Stimulated activated naive B cell treated with anti-CD40 and anti-IgM and Interleukin-4, amounts not matched to agents 10 μg/mL and 1 μg/mL and 100 μg/mL, for 72 hours (primary cell): ENCODE results near the gene FHIT.

ENCODE experiments used
- ATAC-seq, 2 donors: fragments of 150-1000 bp; cut with Tn5 transposase; replicated peaks; 2 replicates each; pipeline ENCODE4 v1.10.0; 2021; ENCODE audit warnings: moderate library complexity in 1 of 2
- DNase-seq: peaks from one replicate; pipeline ENCODE4 v3.0.0; 2021
- H3K27ac Mint-ChIP-seq: one replicate; pipeline ENCODE4 v1.8.0; 2022; ENCODE audit warnings: mild to moderate bottlenecking, mixed read lengths
- H3K27me3 Mint-ChIP-seq, 2 donors: one replicate each; pipeline ENCODE4 v1.8.0; 2022; ENCODE audit warnings: mixed read lengths in 2 of 2
- H3K36me3 Mint-ChIP-seq, 2 donors: one replicate each; pipeline ENCODE4 v1.8.0; 2022; ENCODE audit warnings: mixed read lengths in 2 of 2, mild to moderate bottlenecking in 1 of 2
- H3K4me1 Mint-ChIP-seq, 2 donors: one replicate each; pipeline ENCODE4 v1.8.0; 2022; ENCODE audit warnings: mixed read lengths in 2 of 2, mild to moderate bottlenecking in 1 of 2
- H3K4me3 Mint-ChIP-seq, 2 donors: one replicate each; pipeline ENCODE4 v1.8.0; 2022; ENCODE audit warnings: mild to moderate bottlenecking in 2 of 2, mixed read lengths in 2 of 2, moderate library complexity in 1 of 2
- H3K9me3 Mint-ChIP-seq, 2 donors: one replicate each; pipeline ENCODE4 v1.8.0; 2022; ENCODE audit warnings: mixed read lengths in 2 of 2, mild to moderate bottlenecking in 1 of 2

The FHIT gene

GRCh38 chr3:60076331-60076730 lies 1174.9 kb downstream of the FHIT start:
- Mint-ChIP-seq H3K27me3 (no peaks in the 10 kb centered on the region), H3K4me3 (peak overlapping the region; percentile 2 to 64), H3K36me3 (peaks cover 7 to 10% of the 10 kb centered on the region in 2 donors), H3K4me1 (peaks cover 18 to 43% of the 10 kb centered on the region in 2 donors), H3K27ac (no peak overlapping the region), H3K9me3 (peaks cover 8 to 9% of the 10 kb centered on the region in 2 donors)
- DNase-seq (no peak), ATAC-seq (peak in 1 of 2 donors; percentile 48)

DNA sequence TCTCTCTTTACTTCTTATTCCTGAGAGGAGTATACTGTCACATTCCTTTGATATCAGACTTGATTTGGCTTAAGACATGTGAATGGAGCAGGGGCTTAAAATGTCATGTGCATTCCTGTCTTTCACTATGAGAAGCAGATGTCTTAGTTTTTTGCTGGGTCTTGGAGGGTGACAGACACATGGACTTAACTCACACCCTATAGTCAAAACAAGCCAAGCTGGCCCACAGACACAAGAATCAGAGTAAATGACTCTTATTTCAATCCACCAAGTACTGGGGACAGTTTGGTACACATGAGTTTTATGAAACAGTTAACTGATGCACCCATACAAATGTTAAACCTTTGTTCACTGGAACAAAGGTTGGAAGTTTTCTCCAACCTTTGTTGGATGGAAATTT lies 1177.3 kb downstream of the FHIT start:
- H3K27me3 Mint-ChIP-seq: no peaks in the 10 kb centered on the region
- DNase-seq (no peak), ATAC-seq (no peak)
- peaks cover 10 to 25% of the 10 kb centered on the region in 2 donors for H3K4me1 Mint-ChIP-seq
- no peak overlapping the region for H3K27ac Mint-ChIP-seq
- peaks cover 5 to 11% of the 10 kb centered on the region in 2 donors for H3K36me3 Mint-ChIP-seq
- peaks cover 9% of the 10 kb centered on the region in 2 donors for H3K9me3 Mint-ChIP-seq
- H3K4me3 Mint-ChIP-seq: no peak overlapping the region

DNA sequence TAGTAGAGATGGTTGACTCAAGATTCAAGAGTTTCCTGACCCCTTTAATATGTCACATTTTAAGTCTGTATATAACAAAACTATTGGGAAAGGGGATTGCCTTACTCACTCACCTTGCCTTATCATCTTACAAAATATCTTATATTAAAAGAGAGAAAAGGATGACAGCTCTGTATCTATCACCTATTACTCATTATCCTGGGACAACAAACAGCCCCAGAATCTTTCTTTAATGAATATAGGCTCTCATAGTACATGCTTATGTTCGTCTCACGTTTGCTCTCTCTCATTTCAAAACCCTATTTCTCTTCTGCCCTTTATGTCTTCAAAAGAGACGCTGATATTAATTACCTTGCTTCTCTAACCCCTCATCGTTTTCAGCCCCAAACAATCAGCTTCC lies 1178.0 kb downstream of the FHIT start:
- H3K4me1 Mint-ChIP-seq: peaks cover 10 to 24% of the 10 kb centered on the region in 2 donors
- H3K27ac Mint-ChIP-seq: no peak overlapping the region
- peaks cover 5 to 11% of the 10 kb centered on the region in 2 donors for H3K36me3 Mint-ChIP-seq
- ATAC-seq (no peak), DNase-seq (no peak)
- H3K27me3 Mint-ChIP-seq: no peaks in the 10 kb centered on the region
- H3K9me3 Mint-ChIP-seq: peaks cover 9% of the 10 kb centered on the region in 2 donors
- no peak overlapping the region for H3K4me3 Mint-ChIP-seq

DNA sequence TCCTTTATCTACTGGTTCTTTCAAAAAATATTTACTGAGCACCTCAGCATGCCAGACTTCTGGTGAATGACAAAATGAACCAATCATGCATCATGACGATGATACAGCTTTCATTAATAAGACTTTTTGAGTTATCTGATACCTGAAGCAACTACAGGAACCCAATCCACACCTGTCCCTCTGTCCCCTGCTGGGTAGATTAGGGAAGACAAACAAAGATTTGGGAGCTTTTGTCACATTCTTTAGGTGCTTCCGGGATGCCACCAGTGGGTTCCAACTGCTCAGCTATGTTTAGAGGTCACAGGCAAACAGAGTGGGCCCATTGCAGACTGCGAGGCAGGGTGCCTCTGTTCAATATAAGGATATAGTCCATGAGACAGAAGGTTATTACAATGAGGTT lies 1180.9 kb downstream of the FHIT start:
- H3K4me3 Mint-ChIP-seq: no peak overlapping the region
- no peak overlapping the region for H3K27ac Mint-ChIP-seq
- peaks cover 9% of the 10 kb centered on the region in 2 donors for H3K9me3 Mint-ChIP-seq
- ATAC-seq (no peak), DNase-seq (no peak)
- peaks cover 10 to 11% of the 10 kb centered on the region in 2 donors for H3K4me1 Mint-ChIP-seq
- H3K27me3 Mint-ChIP-seq: no peaks in the 10 kb centered on the region
- H3K36me3 Mint-ChIP-seq: peaks cover 5 to 11% of the 10 kb centered on the region in 2 donors

DNA sequence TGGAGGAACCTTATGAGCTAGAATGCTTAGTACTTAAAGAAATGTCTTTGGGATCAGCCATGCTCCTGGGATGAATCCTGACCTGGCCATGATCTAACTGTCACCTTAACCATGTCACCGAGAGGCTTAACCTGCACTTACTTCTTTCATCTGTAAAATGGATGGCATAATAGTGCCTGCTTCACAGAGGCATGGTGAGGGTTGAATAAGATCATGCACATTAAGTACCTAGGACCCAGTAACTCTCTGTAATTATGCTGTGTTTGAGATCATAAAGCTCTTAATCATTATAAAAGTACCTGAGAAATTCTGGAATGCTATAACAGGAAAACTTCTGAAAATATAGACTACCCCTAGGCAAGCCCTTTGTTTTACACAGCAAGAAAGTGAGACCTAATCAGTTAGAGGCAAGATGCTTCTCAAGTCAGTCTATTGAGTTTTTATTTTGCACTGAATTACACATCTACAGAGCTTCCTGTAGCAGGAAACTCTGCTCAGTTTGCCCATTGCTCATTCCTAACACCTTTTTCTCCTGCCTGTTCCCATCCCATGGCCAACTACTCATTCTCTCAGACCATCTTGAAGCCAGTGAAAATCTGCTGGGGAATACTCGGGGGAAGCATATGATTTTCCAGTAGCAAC lies 1185.9 kb downstream of the FHIT start:
- H3K27ac Mint-ChIP-seq: no peak overlapping the region
- H3K4me1 Mint-ChIP-seq: peaks cover 4 to 7% of the 10 kb centered on the region in 2 donors
- H3K36me3 Mint-ChIP-seq: no peaks in the 10 kb centered on the region
- ATAC-seq (no peak), DNase-seq (no peak)
- no peak overlapping the region for H3K4me3 Mint-ChIP-seq
- no peaks in the 10 kb centered on the region for H3K9me3 Mint-ChIP-seq
- no peaks in the 10 kb centered on the region for H3K27me3 Mint-ChIP-seq

DNA sequence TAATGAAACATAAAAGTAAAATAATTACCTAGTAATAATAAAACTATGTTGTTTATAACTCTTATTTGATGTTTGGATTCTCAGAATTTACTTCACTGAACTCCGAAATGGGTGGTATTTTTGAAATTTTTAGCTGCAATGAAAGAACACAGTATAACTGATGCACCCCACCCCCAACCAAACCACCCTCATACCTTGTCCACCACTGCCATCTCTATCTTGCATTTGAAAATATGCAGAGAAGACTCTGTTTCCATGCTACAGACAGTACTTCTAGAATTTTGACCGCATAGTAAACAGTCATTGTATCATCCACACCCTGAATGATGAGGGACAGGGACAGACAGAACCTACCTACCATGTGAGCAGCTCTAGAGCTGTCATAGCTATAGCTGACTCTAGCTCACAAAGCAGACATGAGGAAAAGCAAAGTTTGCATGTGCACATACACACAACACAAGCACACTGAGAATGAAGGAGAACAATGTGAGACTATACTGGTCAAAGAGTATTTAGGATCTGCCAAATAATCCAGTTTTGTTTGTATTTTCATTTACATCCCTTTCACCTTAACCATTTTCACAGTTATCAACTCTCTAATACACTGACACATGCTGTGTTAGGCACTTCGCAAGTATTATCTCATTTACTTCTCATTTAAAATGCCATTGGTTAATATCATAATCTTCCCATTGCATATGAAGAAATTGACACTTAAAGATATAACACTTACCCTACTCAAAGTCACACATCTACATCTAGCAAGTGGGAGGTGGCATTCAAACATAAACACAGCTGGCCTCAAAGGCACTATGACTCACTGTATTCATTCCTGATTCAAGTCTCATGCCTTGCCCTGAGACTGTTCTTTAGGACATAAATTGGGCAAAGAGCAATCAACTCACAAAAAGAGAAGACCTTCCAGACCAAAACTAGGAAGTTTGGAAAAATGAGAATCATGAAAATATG lies 1186.8 kb downstream of the FHIT start:
- Mint-ChIP-seq H3K27ac (no peak overlapping the region), H3K4me1 (peaks cover 4 to 7% of the 10 kb centered on the region in 2 donors), H3K9me3 (no peaks in the 10 kb centered on the region), H3K27me3 (no peaks in the 10 kb centered on the region), H3K36me3 (no peaks in the 10 kb centered on the region), H3K4me3 (no peak overlapping the region)
- DNase-seq (no peak), ATAC-seq (no peak)

- Mint-ChIP-seq H3K9me3 (peaks cover 0 to 3% of the 10 kb centered on the region in 2 donors), H3K36me3 (peaks cover 0 to 2% of the 10 kb centered on the region in 2 donors), H3K27ac (no peak overlapping the region), H3K27me3 (no peaks in the 10 kb centered on the region), H3K4me1 (no peaks in the 10 kb centered on the region), H3K4me3 (no peak overlapping the region)
- DNase-seq: no peak
- no peak for ATAC-seq
These were observed 1194.8 kb downstream of the FHIT start for GRCh38 chr3:60056404-60056803.

- DNase-seq (no peak), ATAC-seq (no peak)
- H3K4me1 Mint-ChIP-seq: no peaks in the 10 kb centered on the region
- no peak overlapping the region for H3K4me3 Mint-ChIP-seq
- no peak overlapping the region for H3K27ac Mint-ChIP-seq
- H3K36me3 Mint-ChIP-seq: peaks cover 0 to 2% of the 10 kb centered on the region in 2 donors
- peaks cover 0 to 3% of the 10 kb centered on the region in 2 donors for H3K9me3 Mint-ChIP-seq
- H3K27me3 Mint-ChIP-seq: no peaks in the 10 kb centered on the region
These were observed 1195.5 kb downstream of the FHIT start for GRCh38 chr3:60055765-60056164.

DNA sequence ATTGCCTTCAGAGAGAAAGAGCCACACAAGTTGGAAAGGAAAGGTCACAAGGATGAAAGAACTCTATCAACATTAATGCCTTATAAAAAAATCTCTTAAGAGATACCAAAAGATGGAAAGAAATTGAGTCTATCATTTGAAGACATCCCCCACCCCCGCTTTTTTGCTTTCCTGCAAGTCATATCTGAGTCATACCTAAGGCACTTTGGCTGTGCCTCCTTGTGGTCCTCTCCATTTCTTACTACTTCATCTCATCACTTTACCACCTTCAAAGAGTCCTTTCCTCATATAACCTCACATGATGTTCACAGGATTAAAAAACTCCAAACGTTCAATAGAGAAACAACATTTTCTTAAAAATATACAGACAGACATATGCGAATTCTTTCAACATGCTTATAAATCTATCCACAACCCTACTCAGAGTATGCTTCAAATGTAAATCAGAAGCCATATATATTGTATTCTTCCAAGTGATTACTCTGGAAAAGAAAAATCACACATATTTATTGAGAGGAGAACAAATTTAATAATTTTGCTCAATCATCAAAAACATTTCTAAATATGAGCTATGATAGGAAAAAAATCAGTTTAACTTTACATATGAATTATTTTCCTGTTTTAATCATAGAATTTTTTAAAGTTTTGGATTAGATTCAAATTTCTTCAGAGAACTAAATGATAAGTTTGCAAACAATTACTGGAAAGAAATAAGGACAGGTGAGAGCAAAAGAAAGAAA lies 1197.6 kb downstream of the FHIT start:
- H3K27ac Mint-ChIP-seq: no peak overlapping the region
- H3K36me3 Mint-ChIP-seq: peaks cover 0 to 2% of the 10 kb centered on the region in 2 donors
- H3K27me3 Mint-ChIP-seq: no peaks in the 10 kb centered on the region
- peaks cover 0 to 3% of the 10 kb centered on the region in 2 donors for H3K9me3 Mint-ChIP-seq
- no peaks in the 10 kb centered on the region for H3K4me1 Mint-ChIP-seq
- no peak for DNase-seq
- ATAC-seq: no peak
- H3K4me3 Mint-ChIP-seq: no peak overlapping the region

GRCh38 chr3:60048447-60048848 lies 1202.8 kb downstream of the FHIT start:
- Mint-ChIP-seq H3K9me3 (peaks cover 6 to 9% of the 10 kb centered on the region in 2 donors), H3K27ac (no peak overlapping the region), H3K4me3 (no peak overlapping the region), H3K27me3 (no peaks in the 10 kb centered on the region), H3K36me3 (peaks cover 0 to 4% of the 10 kb centered on the region in 2 donors), H3K4me1 (no peaks in the 10 kb centered on the region)
- no peak for ATAC-seq
- no peak for DNase-seq

DNA sequence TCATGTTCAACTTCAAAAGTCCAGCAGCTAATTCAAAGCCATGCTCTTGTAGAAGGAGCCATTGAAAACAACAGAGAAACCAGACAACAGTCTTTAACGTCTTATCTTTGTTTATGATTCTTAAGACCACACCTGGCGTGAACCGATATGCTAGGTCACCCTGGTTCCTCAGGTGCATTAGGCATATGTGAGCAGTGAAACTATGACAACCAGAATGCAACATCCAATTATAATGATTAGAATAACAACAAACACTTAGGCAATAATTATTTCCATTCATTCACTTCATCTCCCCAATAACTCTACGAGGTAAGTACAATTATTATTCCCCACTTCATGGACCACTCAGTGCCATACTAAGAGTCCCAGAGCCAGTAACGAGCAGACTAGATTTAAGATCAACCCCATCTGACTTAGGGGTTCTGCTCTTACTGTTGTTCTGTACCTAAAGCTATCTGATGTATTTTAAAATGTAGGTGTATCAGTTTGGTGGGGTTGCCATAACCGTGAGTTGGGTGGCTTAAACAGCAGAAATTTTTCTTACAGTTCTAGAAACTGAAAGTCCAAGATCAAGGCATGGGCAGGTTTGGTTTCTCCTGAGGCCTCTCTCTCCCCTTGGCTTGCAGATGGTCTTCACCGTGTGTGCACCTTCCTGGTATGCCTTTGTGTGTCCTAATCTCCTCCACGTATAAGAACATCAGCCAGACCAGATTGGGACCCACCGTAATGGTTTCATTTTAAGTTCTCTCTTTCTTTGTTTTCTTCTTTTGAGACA lies 1203.6 kb downstream of the FHIT start:
- no peaks in the 10 kb centered on the region for H3K4me1 Mint-ChIP-seq
- no peak overlapping the region for H3K4me3 Mint-ChIP-seq
- peaks cover 0 to 4% of the 10 kb centered on the region in 2 donors for H3K36me3 Mint-ChIP-seq
- DNase-seq: no peak
- H3K9me3 Mint-ChIP-seq: peaks cover 6 to 9% of the 10 kb centered on the region in 2 donors
- H3K27me3 Mint-ChIP-seq: no peaks in the 10 kb centered on the region
- no peak overlapping the region for H3K27ac Mint-ChIP-seq
- ATAC-seq: no peak

DNA sequence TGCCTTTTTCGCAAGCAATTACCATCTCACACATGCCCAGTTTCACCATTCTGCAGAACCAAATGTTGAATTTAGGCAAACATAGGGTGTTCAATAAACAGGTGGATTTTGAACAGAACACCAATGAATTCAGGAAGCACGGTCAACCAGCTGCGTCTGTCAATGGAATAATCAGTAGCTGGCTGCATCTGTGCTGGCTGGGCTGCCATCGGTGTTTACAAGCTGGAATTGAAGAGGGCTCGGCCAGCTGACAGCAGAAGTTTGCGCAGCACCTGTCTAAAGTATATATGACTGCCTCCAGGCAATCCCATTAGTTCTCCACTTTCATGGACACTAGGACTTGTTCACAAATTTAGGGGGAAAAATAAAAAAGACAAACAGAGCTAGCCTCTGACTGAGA lies 1205.0 kb downstream of the FHIT start:
- Mint-ChIP-seq H3K9me3 (peaks cover 6 to 9% of the 10 kb centered on the region in 2 donors), H3K27me3 (no peaks in the 10 kb centered on the region), H3K36me3 (peaks cover 2 to 4% of the 10 kb centered on the region in 2 donors), H3K4me3 (no peak overlapping the region), H3K4me1 (no peaks in the 10 kb centered on the region), H3K27ac (no peak overlapping the region)
- no peak for ATAC-seq
- no peak for DNase-seq

GRCh38 chr3:60045686-60046085 lies 1205.6 kb downstream of the FHIT start:
- H3K9me3 Mint-ChIP-seq: peaks cover 6 to 9% of the 10 kb centered on the region in 2 donors
- no peaks in the 10 kb centered on the region for H3K27me3 Mint-ChIP-seq
- H3K4me3 Mint-ChIP-seq: no peak overlapping the region
- no peak for ATAC-seq
- DNase-seq: no peak
- peaks cover 2 to 4% of the 10 kb centered on the region in 2 donors for H3K36me3 Mint-ChIP-seq
- H3K27ac Mint-ChIP-seq: no peak overlapping the region
- H3K4me1 Mint-ChIP-seq: peaks cover 0 to 1% of the 10 kb centered on the region in 2 donors
